GM18873 (cell line): ENCODE data around the gene ZNF71.
A peak's percentile ranks its signal among the peaks of the same experiment; 100 is the strongest.
"Not testable (repeated sequence)": the region's sequence is repeated elsewhere in the genome, so short reads cannot be mapped to it uniquely, and the experiment has no call there.

ENCODE experiments used
- ATAC-seq: cut with Tn5 transposase; IDR thresholded peaks from one replicate; pipeline ENCODE4 v1.9.1; 2021; ENCODE audit warnings: mild to moderate bottlenecking, moderate library complexity, moderate number of reproducible peaks; ENCODE audit not compliant: unreplicated experiment, low FRiP score

ZNF71 gene

GRCh38 chr19:56619121-56619520 is 24.0 kb downstream of the ZNF71 start:
- no peak for ATAC-seq

DNA sequence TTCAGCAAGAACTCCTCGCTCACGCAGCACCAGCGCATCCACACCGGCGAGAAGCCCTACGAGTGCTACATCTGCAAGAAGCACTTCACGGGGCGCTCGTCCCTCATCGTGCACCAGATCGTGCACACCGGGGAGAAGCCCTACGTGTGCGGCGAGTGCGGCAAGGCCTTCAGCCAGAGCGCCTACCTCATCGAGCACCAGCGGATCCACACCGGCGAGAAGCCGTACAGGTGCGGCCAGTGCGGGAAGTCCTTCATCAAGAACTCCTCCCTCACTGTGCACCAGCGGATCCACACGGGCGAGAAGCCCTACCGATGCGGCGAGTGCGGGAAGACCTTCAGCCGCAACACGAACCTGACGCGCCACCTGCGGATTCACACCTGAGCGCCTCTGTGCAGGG is 27.3 kb downstream of the ZNF71 start:
- no peak for ATAC-seq

DNA sequence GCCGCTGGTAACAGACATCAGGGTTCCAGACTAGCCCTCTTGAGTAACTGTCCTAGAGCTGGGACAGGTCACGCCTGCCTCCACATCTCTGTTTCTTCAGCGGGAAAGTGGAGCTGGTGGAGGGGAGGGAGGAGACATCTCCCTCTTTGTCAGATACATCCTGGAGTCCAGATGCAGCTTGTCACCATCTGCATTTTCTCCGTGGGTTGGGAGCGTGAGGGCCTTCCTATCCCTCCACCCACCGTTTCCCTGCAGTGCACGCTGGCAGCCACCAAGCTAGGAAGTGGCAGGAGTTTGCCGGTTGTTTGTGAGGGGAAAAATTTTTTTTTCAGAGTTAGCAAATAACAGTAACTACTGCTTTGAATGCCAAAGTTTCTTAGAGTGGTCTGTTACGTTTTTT is 27.9 kb downstream of the ZNF71 start:
- no peak for ATAC-seq

- no peak for ATAC-seq
Observed at GRCh38 chr19:56625708-56626107, 30.6 kb downstream of the ZNF71 start.

- no peak for ATAC-seq
Observed at GRCh38 chr19:56633021-56633420, 37.9 kb downstream of the ZNF71 start.

DNA sequence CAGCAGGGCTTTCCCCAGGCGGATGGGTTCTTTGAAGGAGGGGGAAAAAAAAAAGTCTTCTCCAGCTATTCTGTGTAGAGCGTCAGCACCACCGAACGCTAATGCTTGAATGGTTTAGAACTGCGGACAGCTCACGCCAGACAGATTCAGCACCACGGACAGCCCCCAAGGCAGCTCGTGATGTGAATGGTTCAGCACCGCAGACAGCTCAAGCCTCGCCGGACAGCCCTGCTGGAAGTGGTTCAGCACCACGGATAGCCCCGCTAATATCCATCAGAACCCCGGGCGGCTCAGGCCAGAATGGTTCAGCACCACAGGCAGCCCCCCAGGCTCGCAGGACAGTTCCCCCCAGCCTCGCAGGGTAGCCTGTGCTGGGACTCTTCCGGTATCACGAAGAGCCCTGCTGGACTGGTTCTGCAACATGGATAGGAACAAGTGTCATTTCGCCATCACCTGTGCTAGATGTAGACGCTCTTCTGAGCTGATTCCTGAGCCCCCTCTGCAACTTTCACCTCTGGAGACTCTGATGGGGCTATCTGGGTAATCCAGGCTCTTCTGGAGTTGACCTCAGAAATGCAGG is 43.0 kb downstream of the ZNF71 start:
- ATAC-seq = no peak

GRCh38 chr19:56639217-56639616 is 44.1 kb downstream of the ZNF71 start:
- no peak for ATAC-seq

- ATAC-seq = no peak
Observed at GRCh38 chr19:56642711-56643459, 47.8 kb downstream of the ZNF71 start, which contains the start of gene SMIM17. TSS of gene SMIM17 (plus strand) at chr19:56643159. CDS start at chr19:56645668, 2,509 bp downstream.

- ATAC-seq = no peak
Observed at GRCh38 chr19:56643460-56643955, 48.4 kb downstream of the ZNF71 start.

DNA sequence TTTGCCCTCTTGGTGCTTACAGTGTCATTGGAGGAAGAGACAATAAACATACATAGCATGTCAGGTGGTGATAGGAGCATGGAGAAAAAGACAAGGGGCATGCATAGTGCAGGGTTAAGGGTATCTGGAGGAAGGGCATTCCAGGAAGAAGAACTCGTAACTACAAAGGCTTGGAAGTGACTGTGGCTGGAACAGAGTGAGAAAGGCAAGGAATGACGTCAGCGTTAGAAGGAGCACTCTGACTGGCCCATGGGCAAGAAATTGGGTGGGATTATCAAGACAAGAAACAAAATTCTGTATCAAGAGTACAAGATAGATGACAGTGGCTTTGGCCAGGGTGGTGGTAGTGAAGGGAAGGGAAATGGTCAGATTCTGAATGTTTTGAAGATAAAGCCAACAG is 59.0 kb downstream of the ZNF71 start:
- no peak for ATAC-seq

- ATAC-seq = no peak
Observed at GRCh38 chr19:56660381-56661107, 65.4 kb downstream of the ZNF71 start.

- no peak for ATAC-seq
Observed at GRCh38 chr19:56661248-56661647, 66.1 kb downstream of the ZNF71 start.

DNA sequence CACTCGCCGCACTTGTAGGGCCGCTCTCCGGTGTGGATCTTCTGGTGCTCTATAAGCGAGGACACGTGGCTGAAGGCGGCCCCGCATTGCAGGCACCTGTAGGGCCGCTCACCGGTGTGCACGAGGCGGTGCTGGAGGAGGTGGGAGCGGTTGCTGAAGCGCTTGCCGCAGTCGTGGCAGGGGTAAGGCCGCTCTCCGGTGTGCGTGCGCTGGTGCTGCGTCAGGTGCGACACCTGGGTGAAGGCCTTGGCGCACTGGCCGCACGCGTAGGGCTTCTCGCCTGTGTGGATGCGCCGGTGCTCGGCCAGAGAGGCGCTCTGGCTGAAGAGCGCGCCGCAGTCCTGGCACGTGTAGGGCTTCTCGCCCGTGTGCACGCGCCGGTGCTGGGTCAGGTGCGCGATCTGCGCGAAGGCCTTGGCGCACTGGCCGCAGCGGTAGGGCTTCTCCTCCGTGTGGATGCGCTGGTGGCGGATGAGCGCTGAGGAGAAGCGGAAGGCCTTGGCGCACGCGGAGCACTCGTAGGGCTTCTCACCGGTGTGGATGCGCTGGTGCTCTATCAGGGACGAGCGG is 68.9 kb downstream of the ZNF71 start:
- no peak for ATAC-seq

GRCh38 chr19:56664511-56664910 is 69.4 kb downstream of the ZNF71 start:
- ATAC-seq = no peak

DNA sequence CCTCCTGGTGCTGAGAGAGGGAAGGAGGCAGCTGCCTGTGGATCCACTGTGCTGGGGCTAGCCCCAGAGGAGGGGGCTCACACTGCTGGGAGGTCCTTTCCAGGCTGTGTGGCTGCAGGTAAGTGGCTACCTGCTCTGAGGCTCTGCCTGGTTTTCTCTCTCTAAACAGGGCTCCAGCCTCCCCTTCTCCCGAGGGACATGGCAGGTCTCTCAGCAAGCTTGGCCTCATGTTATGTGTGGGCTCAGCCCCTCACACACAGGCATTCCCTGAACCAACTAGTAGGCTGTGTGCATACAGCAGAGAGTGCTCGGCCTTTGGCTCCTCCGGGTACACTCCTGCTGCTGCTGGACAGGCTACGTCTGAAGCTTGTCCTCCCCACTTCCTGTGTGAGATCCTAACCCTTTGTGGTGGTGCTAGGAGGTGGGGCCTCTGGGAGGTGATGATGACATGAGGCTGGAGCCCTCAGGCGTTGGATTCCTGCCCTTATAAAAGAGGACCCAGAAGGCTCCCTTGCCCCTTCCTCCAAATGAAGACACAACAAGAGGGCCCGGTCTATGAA is 72.3 kb downstream of the ZNF71 start:
- ATAC-seq = no peak

DNA sequence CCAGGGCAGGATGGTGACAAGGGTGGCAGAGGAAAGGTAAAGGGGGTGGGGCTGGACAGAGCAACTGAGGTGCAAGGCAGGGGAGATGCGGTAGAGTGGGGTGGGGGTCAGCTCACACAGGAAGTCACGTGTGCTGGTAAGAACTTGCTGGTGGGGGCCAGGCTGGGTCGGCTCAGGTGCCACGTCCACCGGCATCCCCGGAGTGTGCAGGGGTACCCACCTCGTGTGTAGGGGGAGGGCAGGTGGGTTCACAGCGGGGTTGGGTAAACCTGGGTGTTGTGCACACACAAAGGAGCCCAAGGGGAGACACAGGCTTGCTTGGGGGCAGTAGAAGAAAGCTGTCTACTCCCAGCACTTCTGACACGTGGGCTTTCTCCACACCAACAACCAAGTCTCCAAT is 73.6 kb downstream of the ZNF71 start:
- ATAC-seq = no peak

GRCh38 chr19:56670401-56670960 is 75.4 kb downstream of the ZNF71 start:
- ATAC-seq = no peak

DNA sequence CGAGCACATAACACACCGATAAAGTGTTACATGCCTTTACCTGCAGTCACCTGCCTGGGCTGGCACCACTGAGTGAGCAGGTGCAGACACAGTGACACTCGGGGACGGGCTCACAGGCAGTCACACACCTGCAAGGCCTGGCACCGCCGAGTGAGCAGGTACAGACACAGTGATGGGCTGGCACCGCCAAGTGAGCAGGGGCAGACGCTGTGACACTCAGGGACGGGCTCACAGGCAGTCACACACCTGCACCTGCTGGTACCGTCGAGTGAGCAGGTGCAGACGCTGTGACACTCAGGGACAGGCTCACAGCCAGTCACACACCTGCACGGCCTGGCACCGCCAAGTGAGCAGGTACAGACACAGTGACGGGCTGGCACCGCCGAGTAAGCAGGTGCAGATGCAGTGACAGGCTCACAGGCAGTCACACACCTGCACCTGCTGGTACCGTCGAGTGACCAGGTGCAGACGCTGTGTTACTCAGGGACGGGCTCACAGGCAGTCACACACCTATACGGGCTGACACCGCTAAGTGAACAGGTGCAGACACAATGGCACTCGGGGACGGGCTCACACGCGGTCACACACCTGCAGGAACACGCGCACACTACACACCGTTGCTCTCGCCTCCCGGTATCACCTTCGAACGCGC is 76.0 kb downstream of the ZNF71 start:
- ATAC-seq = peak; percentile 18

DNA sequence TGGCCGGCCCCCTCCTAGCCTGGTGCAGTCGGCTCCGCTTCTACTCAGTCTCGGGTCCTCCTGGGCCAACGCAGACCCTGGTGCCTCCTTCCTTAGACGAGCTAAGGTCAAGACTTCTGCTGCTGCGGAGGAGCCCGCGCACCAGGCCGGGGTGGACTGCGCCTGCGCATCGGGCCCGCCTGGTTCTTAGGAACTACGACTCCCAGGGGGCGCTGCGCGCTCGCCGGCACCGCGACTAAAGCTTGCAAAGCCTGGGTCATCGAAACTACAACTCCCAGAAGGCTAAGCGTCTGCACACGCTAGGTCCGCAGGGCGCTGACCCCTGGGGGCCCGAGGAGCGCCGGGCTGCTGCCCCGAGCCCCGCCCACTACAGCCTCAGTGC is 76.5 kb downstream of the ZNF71 start, which contains the start of gene ZNF835:
Gene ZNF835, minus strand, starts transcription at position 145 of the 382 bp plus-strand sequence. CDS start 6,559 bp downstream, outside the sequence.
- ATAC-seq = peak; percentile 67

DNA sequence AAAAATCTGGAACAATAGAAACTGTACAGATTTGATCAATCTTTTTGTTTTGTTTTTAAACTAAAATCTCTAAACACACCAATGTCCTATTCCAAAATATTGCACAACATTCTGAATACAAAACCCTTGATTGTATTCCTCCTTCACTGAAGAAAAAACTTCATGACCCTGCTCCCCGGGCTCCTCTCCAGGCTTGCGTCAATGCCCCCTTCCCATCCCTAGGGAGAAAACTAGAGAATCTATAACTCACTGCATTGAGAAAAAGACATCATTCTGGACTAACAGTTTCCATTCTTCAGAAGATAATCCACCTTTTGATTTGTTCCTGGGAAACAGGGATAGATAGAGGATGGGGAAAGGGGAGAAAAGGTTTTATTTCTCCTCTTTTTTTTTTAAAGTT is 77.5 kb downstream of the ZNF71 start:
- ATAC-seq = not testable (repeated sequence)
